Activated T-helper 1 cell treated with anti-CD3 and anti-CD28 coated beads, Interleukin-12 subunit alpha, Interleukin-12 subunit beta, Interleukin-2, Interleukin-4 antibody, amounts not matched to agents 30 ng/mL and 10 ng/mL and 1 ng/mL, durations not matched to agents 14 hours and 24 hours and 36 hours (primary cell): ENCODE measurements around the gene ZNF727. TPM values are rescaled to one million over a fixed set of nuclear protein-coding genes. Genes with fewer than 3 reads are reported as not detected.
"Not testable (repeated sequence)": the region's sequence is repeated elsewhere in the genome, so short reads cannot be mapped to it uniquely, and the experiment has no call there.

Experiments
- DNase-seq: peaks from one replicate; pipeline ENCODE4 v3.0.0; 2021; ENCODE audit warnings: low spot score
- H3K27ac Mint-ChIP-seq: one replicate; pipeline ENCODE4 v1.8.0; 2021; ENCODE audit warnings: mild to moderate bottlenecking, mixed read lengths
- H3K27me3 Mint-ChIP-seq: one replicate; pipeline ENCODE4 v1.8.0; 2022; ENCODE audit warnings: mild to moderate bottlenecking, moderate library complexity, mixed read lengths; ENCODE audit not compliant: insufficient read depth
- H3K36me3 Mint-ChIP-seq: one replicate; pipeline ENCODE4 v1.8.0; 2021; ENCODE audit warnings: low read depth, mixed read lengths
- H3K4me1 Mint-ChIP-seq: one replicate; pipeline ENCODE4 v1.8.0; 2021; ENCODE audit warnings: low read depth, mixed read lengths
- H3K4me3 Mint-ChIP-seq: one replicate; pipeline ENCODE4 v1.8.0; 2021; ENCODE audit warnings: mild to moderate bottlenecking, moderate library complexity, mixed read lengths
- H3K9me3 Mint-ChIP-seq: one replicate; pipeline ENCODE4 v1.8.0; 2021; ENCODE audit warnings: mixed read lengths
- intact Hi-C: fragments of 100-400 bp; cut with micrococcal nuclease; formaldehyde crosslinking; loops from one replicate; pipeline ENCODE4 v1.15.1; 2024
- total RNA-seq: library from RNA; stranded (reverse); gene quantifications from 2 replicates; pipeline ENCODE4 v1.2.3, GENCODE V29; 2022

Gene ZNF727
- 0.12 TPM in 1 of 2 replicates, not detected in the other for total RNA-seq

- Mint-ChIP-seq H3K36me3 (no peaks in the 10 kb centered on the region), H3K4me1 (no peaks in the 10 kb centered on the region), H3K27me3 (no peaks in the 10 kb centered on the region), H3K27ac (no peak within 1 kb of the TSS), H3K4me3 (no peak within 1 kb of the TSS), H3K9me3 (peaks cover 41% of the 10 kb centered on the region)
- intact Hi-C loops: no loop called here
- no peak for DNase-seq
These were observed at the start of gene ZNF727 for GRCh38 chr7:64045301-64046040. Gene ZNF727, plus strand, starts transcription at chr7:64045434. Its CDS starts 188 bp downstream, at chr7:64045622.

GRCh38 chr7:63998549-63998948, 46.7 kb upstream of the ZNF727 start, which contains the start of gene ZNF722:
Gene ZNF722, plus strand, starts transcription at chr7:63998849. Its CDS starts 113 bp downstream, at chr7:63998962.
- intact Hi-C loops: no loop called here
- DNase-seq: no peak
- Mint-ChIP-seq H3K9me3 (peaks cover 27% of the 10 kb centered on the region), H3K27ac (no peak within 1 kb of the TSS), H3K4me1 (no peaks in the 10 kb centered on the region), H3K27me3 (no peaks in the 10 kb centered on the region), H3K4me3 (no peak within 1 kb of the TSS), H3K36me3 (no peaks in the 10 kb centered on the region)

- H3K27ac Mint-ChIP-seq, intact Hi-C loops, H3K4me3 Mint-ChIP-seq, DNase-seq, H3K36me3 Mint-ChIP-seq, H3K4me1 Mint-ChIP-seq, H3K27me3 Mint-ChIP-seq: not testable (repeated sequence)
- peaks cover 51% of the 10 kb centered on the region for H3K9me3 Mint-ChIP-seq
These were observed 29.7 kb upstream of the ZNF727 start for GRCh38 chr7:64015496-64015895.

- DNase-seq: no peak
- H3K27ac Mint-ChIP-seq: no peak overlapping the region
- H3K27me3 Mint-ChIP-seq: no peaks in the 10 kb centered on the region
- H3K9me3 Mint-ChIP-seq: peaks cover 64% of the 10 kb centered on the region
- intact Hi-C loops: no loop called here
- H3K4me1 Mint-ChIP-seq: no peaks in the 10 kb centered on the region
- H3K36me3 Mint-ChIP-seq: no peaks in the 10 kb centered on the region
- H3K4me3 Mint-ChIP-seq: no peak overlapping the region
These were observed 9.8 kb upstream of the ZNF727 start for GRCh38 chr7:64035388-64035787.

GRCh38 chr7:64037095-64037494, 8.1 kb upstream of the ZNF727 start:
- no peak for DNase-seq
- Mint-ChIP-seq H3K9me3 (peaks cover 54% of the 10 kb centered on the region), H3K4me3 (no peak overlapping the region), H3K27ac (no peak overlapping the region), H3K36me3 (no peaks in the 10 kb centered on the region), H3K4me1 (no peaks in the 10 kb centered on the region), H3K27me3 (no peaks in the 10 kb centered on the region)
- intact Hi-C loops: no loop called here

GRCh38 chr7:64046041-64046389, 781 bp downstream of the ZNF727 start:
- intact Hi-C loops: no loop called here

GRCh38 chr7:64077837-64078698, 32.8 kb downstream of the ZNF727 start:
- H3K4me3 Mint-ChIP-seq, H3K36me3 Mint-ChIP-seq, intact Hi-C loops, DNase-seq, H3K4me1 Mint-ChIP-seq, H3K27ac Mint-ChIP-seq, H3K27me3 Mint-ChIP-seq: not testable (repeated sequence)
- H3K9me3 Mint-ChIP-seq: peaks cover 82% of the 10 kb centered on the region

More at GRCh38 chr7:64046041-64046389, 781 bp downstream of the ZNF727 start:
- no peak for DNase-seq
- no peaks in the 10 kb centered on the region for H3K36me3 Mint-ChIP-seq
- H3K4me1 Mint-ChIP-seq: no peaks in the 10 kb centered on the region
- no peak overlapping the region for H3K27ac Mint-ChIP-seq
- H3K4me3 Mint-ChIP-seq: no peak overlapping the region
- H3K9me3 Mint-ChIP-seq: peaks cover 40% of the 10 kb centered on the region
- H3K27me3 Mint-ChIP-seq: no peaks in the 10 kb centered on the region

- Mint-ChIP-seq H3K36me3 (no peaks in the 10 kb centered on the region), H3K27me3 (no peaks in the 10 kb centered on the region), H3K9me3 (peaks cover 76% of the 10 kb centered on the region), H3K27ac (no peak overlapping the region), H3K4me1 (no peaks in the 10 kb centered on the region), H3K4me3 (no peak overlapping the region)
- DNase-seq: no peak
- intact Hi-C loops: no loop called here
These were observed 33.4 kb downstream of the ZNF727 start for GRCh38 chr7:64078699-64078994.

- H3K4me1 Mint-ChIP-seq: no peaks in the 10 kb centered on the region
- H3K9me3 Mint-ChIP-seq: peaks cover 39% of the 10 kb centered on the region
- H3K36me3 Mint-ChIP-seq: no peaks in the 10 kb centered on the region
- no peak overlapping the region for H3K27ac Mint-ChIP-seq
- no peak overlapping the region for H3K4me3 Mint-ChIP-seq
- no peak for DNase-seq
- no peaks in the 10 kb centered on the region for H3K27me3 Mint-ChIP-seq
- intact Hi-C loops: no loop called here
These were observed 42.3 kb downstream of the ZNF727 start for GRCh38 chr7:64087501-64087900.

- intact Hi-C loops, H3K36me3 Mint-ChIP-seq, DNase-seq, H3K4me1 Mint-ChIP-seq, H3K27ac Mint-ChIP-seq, H3K27me3 Mint-ChIP-seq, H3K4me3 Mint-ChIP-seq: not testable (repeated sequence)
- peaks cover 43% of the 10 kb centered on the region for H3K9me3 Mint-ChIP-seq
These were observed 43.6 kb downstream of the ZNF727 start for GRCh38 chr7:64088863-64089262.

Other genes starting within 250 kb of the ZNF727 start
- not detected in 2 replicates for gene ZNF722, start 46.6 kb upstream of the ZNF727 start, total RNA-seq
- not detected in 2 replicates for gene ZNF735, start 161.8 kb downstream of the ZNF727 start, total RNA-seq
- not detected in 2 replicates for gene ZNF679, start 183.0 kb downstream of the ZNF727 start, total RNA-seq